Measurements from ENCODE around the gene IMPA2.

IMPA2 gene

GRCh38 chr18:11989966-11990380, 8.7 kb downstream of the IMPA2 start:
- DNase-seq (ENCODE audit: low read depth in 2 of 2) = no peak

GRCh38 chr18:11990539-11990938, 9.2 kb downstream of the IMPA2 start:
- no peak for DNase-seq (ENCODE audit: low read depth in 2 of 2)

GRCh38 chr18:11991021-11991795, 9.9 kb downstream of the IMPA2 start:
- no peak for DNase-seq (ENCODE audit: low read depth in 2 of 2)

- DNase-seq (ENCODE audit: low read depth in 2 of 2) = no peak
Measured at GRCh38 chr18:11992096-11992790, 10.9 kb downstream of the IMPA2 start.

GRCh38 chr18:11993264-11993916, 12.1 kb downstream of the IMPA2 start:
- DNase-seq (ENCODE audit: low read depth in 2 of 2) = no peak

GRCh38 chr18:11994336-11994702, 13.0 kb downstream of the IMPA2 start:
- no peak for DNase-seq (ENCODE audit: low read depth in 2 of 2)

- DNase-seq (ENCODE audit: low read depth in 2 of 2) = no peak
Measured at GRCh38 chr18:11994703-11995444, 13.6 kb downstream of the IMPA2 start.

- DNase-seq (ENCODE audit: low read depth in 2 of 2) = no peak
Measured at GRCh38 chr18:11995445-11996189, 14.3 kb downstream of the IMPA2 start.

- no peak for DNase-seq (ENCODE audit: low read depth in 2 of 2)
Measured at GRCh38 chr18:11996190-11996754, 15.0 kb downstream of the IMPA2 start.

GRCh38 chr18:11996907-11997306, 15.6 kb downstream of the IMPA2 start:
- DNase-seq (ENCODE audit: low read depth in 2 of 2) = no peak

GRCh38 chr18:11997466-11997865, 16.2 kb downstream of the IMPA2 start:
- DNase-seq (ENCODE audit: low read depth in 2 of 2) = no peak

- DNase-seq (ENCODE audit: low read depth in 2 of 2) = no peak
Measured at GRCh38 chr18:11998193-11998592, 16.9 kb downstream of the IMPA2 start.

- no peak for DNase-seq (ENCODE audit: low read depth in 2 of 2)
Measured at GRCh38 chr18:11999429-11999828, 18.1 kb downstream of the IMPA2 start.

- DNase-seq (ENCODE audit: low read depth in 2 of 2) = no peak
Measured at GRCh38 chr18:12000072-12000659, 18.9 kb downstream of the IMPA2 start.

GRCh38 chr18:12001421-12001820, 20.1 kb downstream of the IMPA2 start:
- DNase-seq (ENCODE audit: low read depth in 2 of 2) = no peak

GRCh38 chr18:12003894-12004293, 22.6 kb downstream of the IMPA2 start:
- no peak for DNase-seq (ENCODE audit: low read depth in 2 of 2)

- DNase-seq (ENCODE audit: low read depth in 2 of 2) = no peak
Measured at GRCh38 chr18:12005538-12006487, 24.5 kb downstream of the IMPA2 start.

GRCh38 chr18:12006488-12006840, 25.2 kb downstream of the IMPA2 start:
- no peak for DNase-seq (ENCODE audit: low read depth in 2 of 2)

- DNase-seq (ENCODE audit: low read depth in 2 of 2) = no peak
Measured at GRCh38 chr18:12007063-12007462, 25.8 kb downstream of the IMPA2 start.

All from stimulated activated CD8-positive, alpha-beta memory T cell treated with anti-CD3 and anti-CD28 coated beads, Interleukin-7, amount 100 ng/mL, for 1 hour (primary cell).